HEK293 (cell line): ENCODE data around the gene GPRIN2.
"Not testable (repeated sequence)": the region's sequence is repeated elsewhere in the genome, so short reads cannot be mapped to it uniquely, and the experiment has no call there.

Experiments
- BCL11A ChIP-seq: fragments of 450-650 bp; formaldehyde crosslinking; IDR thresholded peaks from 2 replicates; pipeline ENCODE4 v1.5.1; 2016; ENCODE audit warnings: low read depth, missing biosample characterization, missing genetic modification characterization
- MEIS1 ChIP-seq: sonication (generic); formaldehyde crosslinking; IDR thresholded peaks from 2 replicates; pipeline ENCODE4 v1.8.1; 2022; ENCODE audit warnings: missing genetic modification reagents, mild to moderate bottlenecking, borderline replicate concordance
- ZNF10 ChIP-seq: fragments of 450-650 bp; formaldehyde crosslinking; IDR thresholded peaks from 2 replicates; pipeline ENCODE4 v1.5.1; 2017; ENCODE audit warnings: missing biosample characterization, missing genetic modification characterization
- ZNF24 ChIP-seq: fragments of 450-650 bp; formaldehyde crosslinking; IDR thresholded peaks from 2 replicates; pipeline ENCODE4 v1.5.1; 2016; ENCODE audit warnings: missing biosample characterization, missing genetic modification characterization
- ZNF521 ChIP-seq: fragments of 450-650 bp; formaldehyde crosslinking; IDR thresholded peaks from 2 replicates; pipeline ENCODE4 v1.5.1; 2017; ENCODE audit warnings: missing biosample characterization, mild to moderate bottlenecking, missing genetic modification characterization
- TF ChIP-seq, protein P1 (sequence below): fragments of 450-650 bp; formaldehyde crosslinking; IDR thresholded peaks from 2 replicates; pipeline ENCODE4 v1.5.1; 2016; ENCODE audit warnings: missing biosample characterization, missing genetic modification characterization

DNA sequence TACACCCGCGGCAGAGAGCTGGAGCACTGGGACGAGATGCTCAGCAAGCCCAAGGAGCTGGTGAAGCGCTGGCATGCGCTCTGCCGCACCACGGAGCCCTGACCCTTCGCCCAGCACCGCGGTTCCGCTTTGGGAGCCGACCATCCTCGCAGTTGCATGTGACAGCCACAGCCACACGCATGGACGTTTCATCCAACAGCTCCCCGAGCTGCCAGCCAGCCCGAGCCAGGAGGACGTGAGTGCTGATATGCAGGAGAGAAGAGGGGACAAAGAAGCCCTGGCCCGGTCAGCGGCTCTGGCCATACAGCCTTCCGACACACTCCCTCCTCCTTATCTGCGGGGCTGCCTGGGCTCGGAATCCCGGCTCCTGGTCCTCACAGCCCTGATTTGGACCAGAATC lies 31.1 kb upstream of the GPRIN2 start:
- TF ChIP-seq, protein P1, sequence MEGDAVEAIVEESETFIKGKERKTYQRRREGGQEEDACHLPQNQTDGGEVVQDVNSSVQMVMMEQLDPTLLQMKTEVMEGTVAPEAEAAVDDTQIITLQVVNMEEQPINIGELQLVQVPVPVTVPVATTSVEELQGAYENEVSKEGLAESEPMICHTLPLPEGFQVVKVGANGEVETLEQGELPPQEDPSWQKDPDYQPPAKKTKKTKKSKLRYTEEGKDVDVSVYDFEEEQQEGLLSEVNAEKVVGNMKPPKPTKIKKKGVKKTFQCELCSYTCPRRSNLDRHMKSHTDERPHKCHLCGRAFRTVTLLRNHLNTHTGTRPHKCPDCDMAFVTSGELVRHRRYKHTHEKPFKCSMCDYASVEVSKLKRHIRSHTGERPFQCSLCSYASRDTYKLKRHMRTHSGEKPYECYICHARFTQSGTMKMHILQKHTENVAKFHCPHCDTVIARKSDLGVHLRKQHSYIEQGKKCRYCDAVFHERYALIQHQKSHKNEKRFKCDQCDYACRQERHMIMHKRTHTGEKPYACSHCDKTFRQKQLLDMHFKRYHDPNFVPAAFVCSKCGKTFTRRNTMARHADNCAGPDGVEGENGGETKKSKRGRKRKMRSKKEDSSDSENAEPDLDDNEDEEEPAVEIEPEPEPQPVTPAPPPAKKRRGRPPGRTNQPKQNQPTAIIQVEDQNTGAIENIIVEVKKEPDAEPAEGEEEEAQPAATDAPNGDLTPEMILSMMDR (tag by site-specific recombination) = not testable (repeated sequence)
- TF ChIP-seq MEIS1; ZNF521 (tag by site-specific recombination); ZNF10 (tag by site-specific recombination); BCL11A; ZNF24 (tag by site-specific recombination): not testable (repeated sequence)
